IPS-18c (cell line): ENCODE measurements around the gene ZNF429.
"Not testable (repeated sequence)": the region's sequence is repeated elsewhere in the genome, so short reads cannot be mapped to it uniquely, and the experiment has no call there.

Experiments
- H3K4me3 ChIP-seq: 2 replicates; pipeline ENCODE4 v1.7.0; 2013; ENCODE audit warnings: low read depth, mild to moderate bottlenecking, low read length, moderate library complexity; ENCODE audit not compliant: insufficient read depth
- H3K9me3 ChIP-seq: one replicate; pipeline ENCODE4 v1.6.1; 2013; ENCODE audit warnings: mild to moderate bottlenecking, low read length, moderate library complexity; ENCODE audit not compliant: control insufficient read depth, insufficient read depth

ZNF429 gene

DNA sequence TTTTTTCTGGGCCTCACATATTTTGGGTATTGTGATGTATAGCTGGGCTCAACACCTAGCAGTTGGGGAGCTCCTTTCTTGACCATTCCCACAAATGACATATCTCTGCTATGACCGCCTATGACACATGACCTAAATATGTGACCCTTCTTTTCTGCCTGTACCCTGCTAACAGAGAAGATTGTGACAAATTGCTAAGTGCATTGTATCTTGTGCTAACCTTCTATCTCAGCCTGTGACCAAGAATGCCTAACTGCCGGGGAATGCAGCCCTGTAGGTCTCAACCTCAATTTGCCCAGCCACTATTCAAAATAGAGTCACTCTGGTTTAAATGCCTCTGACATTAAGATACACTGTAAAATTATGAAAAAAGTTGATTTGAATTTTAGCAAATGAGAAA, 6.8 kb upstream of the ZNF429 start:
- H3K9me3 ChIP-seq = no peaks in the 10 kb centered on the region
- no peak overlapping the region for H3K4me3 ChIP-seq

- no peak overlapping the region for H3K4me3 ChIP-seq
- peaks cover 6% of the 10 kb centered on the region for H3K9me3 ChIP-seq
These were observed 2.8 kb downstream of the ZNF429 start for GRCh38 chr19:21508198-21508597.

DNA sequence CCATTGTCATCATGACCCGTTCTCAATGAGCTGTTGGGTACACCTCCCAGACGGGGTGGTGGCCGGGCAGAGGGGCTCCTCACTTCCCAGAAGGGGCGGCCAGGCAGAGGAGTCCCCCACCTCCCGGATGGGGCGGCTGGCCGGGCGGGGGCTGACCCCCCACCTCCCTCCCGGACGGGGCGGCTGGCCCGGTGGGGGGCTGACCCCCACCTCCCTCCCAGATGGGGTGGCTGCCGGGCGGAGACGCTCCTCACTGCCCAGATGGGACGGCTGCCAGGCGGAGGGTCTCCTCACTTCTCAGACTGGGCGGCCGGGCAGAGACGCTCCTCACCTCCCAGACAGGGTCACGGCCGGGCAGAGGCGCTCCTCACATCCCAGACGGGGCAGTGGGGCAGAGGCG, 5.7 kb downstream of the ZNF429 start:
- not testable (repeated sequence) for H3K9me3 ChIP-seq, H3K4me3 ChIP-seq

GRCh38 chr19:21512609-21513008, 7.2 kb downstream of the ZNF429 start:
- not testable (repeated sequence) for H3K4me3 ChIP-seq, H3K9me3 ChIP-seq

DNA sequence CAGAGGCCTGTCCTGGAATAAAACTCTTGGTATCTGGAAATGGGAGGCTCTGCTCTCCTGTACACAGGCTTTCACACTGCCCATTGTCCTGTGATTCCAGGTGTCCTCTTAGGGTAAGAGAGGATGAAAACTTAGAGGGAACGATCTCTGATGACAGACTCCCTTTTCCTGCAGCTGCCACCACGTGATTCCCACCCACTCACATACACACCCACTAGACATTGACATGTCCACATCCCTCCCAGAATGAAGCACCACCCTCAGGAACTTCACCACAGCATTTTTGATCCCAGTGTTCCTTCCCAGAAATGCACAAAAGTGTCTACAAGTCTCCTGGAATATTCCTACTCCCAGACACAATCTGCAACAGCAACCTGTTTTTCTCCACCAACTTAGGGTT, 8.2 kb downstream of the ZNF429 start:
- no peak overlapping the region for H3K4me3 ChIP-seq

DNA sequence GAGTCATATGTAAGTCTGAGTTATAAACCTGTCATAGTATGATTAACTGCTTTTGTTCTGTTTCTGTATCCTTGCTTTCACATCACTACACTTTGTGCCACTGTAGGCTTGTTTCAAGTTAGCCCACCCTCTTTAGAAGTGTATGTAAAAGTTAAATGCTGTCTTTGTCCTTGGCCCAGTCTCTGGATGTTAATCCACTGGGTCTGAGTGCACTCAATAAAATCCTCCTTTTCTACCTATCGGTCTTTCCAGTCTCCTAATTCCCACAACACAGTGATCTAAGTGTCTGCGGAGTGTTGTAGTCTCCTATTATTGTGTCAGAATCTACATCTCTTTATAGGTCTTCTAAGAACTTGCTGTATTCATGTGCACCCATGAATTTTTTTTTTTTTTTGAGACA, 14.1 kb downstream of the ZNF429 start:
- H3K9me3 ChIP-seq = peaks cover 15% of the 10 kb centered on the region
- H3K4me3 ChIP-seq = no peak overlapping the region

More for the DNA sequence above, 8.2 kb downstream of the ZNF429 start:
- H3K9me3 ChIP-seq = peaks cover 9% of the 10 kb centered on the region

- H3K9me3 ChIP-seq = peaks cover 14% of the 10 kb centered on the region
- H3K4me3 ChIP-seq = no peak overlapping the region
These were observed 27.5 kb downstream of the ZNF429 start for GRCh38 chr19:21532904-21533303.

DNA sequence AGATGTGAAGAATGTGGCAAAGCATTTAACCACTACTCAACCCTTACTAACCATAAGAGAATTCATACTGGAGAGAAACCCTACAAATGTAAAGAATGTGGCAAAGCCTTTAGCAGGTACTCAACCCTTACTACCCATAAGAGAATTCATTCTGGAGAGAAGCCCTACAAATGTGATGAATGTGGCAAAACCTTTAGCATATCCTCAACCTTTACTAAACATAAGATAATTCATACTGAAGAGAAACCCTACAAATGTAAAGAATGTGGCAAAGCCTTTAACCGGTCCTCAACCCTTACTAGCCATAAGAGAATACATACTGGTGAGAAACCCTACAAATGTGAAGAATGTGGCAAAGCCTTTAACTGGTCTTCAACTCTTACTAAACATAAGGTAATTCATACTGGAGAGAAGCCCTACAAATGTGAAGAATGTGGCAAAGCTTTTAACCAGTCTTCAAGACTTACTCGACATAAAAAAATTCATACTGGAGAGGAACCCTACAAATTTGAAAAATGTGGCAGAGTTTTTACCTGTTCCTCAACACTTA, 31.4 kb downstream of the ZNF429 start:
- H3K9me3 ChIP-seq = peaks cover 14% of the 10 kb centered on the region
- H3K4me3 ChIP-seq = not testable (repeated sequence)

DNA sequence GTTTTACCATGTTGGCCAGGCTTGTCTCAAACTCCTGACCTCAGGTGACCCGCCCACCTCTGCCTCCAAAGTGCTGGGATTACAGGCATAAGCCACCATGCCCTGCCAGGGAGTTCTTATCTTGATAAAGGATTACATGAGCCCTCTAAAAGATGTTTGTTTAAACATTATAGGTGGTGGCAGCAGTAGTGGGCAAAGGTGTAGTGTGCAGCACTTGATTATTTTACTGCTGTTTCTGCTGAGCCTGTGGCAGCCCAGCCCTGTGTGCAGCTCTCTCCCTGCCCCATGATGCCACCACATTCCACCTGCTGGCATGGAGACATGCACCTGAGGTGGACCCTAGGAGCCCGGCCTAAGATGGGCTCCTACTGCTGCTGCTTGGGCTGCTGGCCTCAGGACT, 54.0 kb downstream of the ZNF429 start:
- Histone ChIP-seq H3K9me3 (no peaks in the 10 kb centered on the region), H3K4me3 (no peak overlapping the region)

DNA sequence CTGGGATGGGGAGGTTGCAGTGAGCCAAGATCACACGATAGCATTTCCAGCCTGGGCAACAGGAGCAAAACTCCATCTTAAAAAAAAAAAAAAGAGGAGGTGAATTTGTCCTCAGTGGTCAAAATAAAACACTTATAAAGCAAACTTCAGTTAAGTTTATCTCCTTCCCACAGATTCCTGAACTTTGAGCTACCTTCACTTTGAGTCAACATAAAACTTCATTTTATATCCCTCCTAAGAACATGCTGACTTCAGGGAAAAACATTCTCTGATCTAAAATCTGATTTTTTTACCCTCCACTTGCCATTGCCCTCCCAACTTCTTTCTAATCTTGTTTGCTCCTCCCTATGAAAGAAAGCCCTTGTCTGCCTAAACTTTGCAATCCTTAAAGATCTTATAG, 59.0 kb downstream of the ZNF429 start:
- H3K9me3 ChIP-seq = peaks cover 2% of the 10 kb centered on the region
- no peak overlapping the region for H3K4me3 ChIP-seq

DNA sequence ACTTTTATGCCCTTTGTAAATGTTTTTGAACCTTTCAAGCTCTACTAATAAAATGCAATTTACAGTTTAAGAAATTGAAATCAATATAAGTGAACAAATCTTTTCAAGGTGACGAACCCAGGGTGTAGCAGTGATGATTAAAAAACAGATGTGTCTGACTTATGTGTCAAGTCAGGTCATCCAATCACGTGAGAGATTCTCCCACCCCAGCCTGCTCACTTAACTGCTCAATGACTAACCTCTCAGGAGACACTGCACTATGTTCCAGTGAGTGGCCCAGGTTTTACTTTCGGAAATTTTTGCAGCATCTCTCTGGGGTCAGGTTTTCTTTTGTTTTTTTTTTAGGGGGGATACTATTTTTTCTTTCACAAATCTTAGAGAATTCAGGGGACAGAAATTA, 60.7 kb downstream of the ZNF429 start:
- H3K9me3 ChIP-seq = peaks cover 2% of the 10 kb centered on the region

DNA sequence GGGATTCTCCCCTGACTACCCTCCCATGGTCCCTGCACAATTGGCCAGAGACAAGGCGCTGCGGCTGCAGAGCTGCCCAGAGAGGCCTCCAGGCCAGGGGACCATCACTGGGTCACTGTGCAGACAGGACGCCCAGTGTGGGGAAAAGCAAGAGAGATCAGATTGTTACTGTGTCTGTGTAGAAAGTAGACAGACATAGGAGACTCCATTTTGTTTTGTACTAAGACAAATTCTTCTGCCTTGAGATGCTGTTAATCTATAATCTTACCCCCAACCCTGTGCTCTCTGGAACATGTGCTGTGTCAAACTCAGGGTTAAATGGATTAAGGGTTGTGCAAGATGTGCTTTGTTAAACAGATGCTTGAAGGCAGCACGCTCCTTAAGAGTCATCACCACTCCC, 62.4 kb downstream of the ZNF429 start:
- not testable (repeated sequence) for H3K9me3 ChIP-seq, H3K4me3 ChIP-seq

More for the DNA sequence above, 60.7 kb downstream of the ZNF429 start:
- H3K4me3 ChIP-seq = no peak overlapping the region

DNA sequence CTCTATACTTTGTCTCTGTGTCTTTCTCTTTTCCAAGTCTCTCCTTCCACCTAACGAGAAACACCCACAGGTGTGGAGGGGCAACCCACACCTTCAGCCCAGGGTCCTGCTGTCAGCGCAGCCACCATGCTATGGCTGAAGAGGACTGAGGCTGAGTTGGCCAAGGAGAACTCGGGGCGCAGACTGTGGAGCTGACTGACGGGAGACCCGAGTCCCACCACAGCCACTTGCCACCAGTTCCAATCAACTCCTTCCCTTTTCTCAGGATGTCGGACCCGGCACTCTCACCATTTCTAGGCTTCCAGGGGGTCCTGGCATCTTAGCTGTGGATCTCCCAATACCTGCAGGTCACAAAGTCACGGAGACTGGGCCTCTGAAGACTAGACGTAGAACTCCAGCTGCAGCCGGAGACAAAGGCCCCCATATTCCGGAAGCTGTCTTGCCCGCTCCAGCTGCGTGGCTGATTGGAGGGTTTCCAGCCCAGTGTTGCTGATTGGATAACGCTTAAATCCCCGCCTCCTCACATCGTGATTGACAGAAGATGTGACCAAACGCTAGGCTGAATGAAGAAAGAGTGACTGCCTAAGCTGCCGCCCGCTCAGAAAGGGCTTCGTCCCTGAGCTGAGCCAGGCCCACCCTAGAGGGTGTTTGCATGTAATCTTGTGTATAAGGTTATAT, 63.6 kb downstream of the ZNF429 start:
- H3K4me3 ChIP-seq = no peak overlapping the region
- peaks cover 2% of the 10 kb centered on the region for H3K9me3 ChIP-seq

- Histone ChIP-seq H3K4me3 (no peak overlapping the region), H3K9me3 (peaks cover 2% of the 10 kb centered on the region)
These were observed 64.1 kb downstream of the ZNF429 start for GRCh38 chr19:21569494-21569865.

- Histone ChIP-seq H3K4me3 (no peak overlapping the region), H3K9me3 (no peaks in the 10 kb centered on the region)
These were observed 65.9 kb downstream of the ZNF429 start for GRCh38 chr19:21571316-21571715.

- peaks cover 2% of the 10 kb centered on the region for H3K9me3 ChIP-seq
- H3K4me3 ChIP-seq = no peak overlapping the region
These were observed 69.2 kb downstream of the ZNF429 start for GRCh38 chr19:21574607-21575006.

- no peak overlapping the region for H3K4me3 ChIP-seq
- H3K9me3 ChIP-seq = peaks cover 4% of the 10 kb centered on the region
These were observed 71.1 kb downstream of the ZNF429 start for GRCh38 chr19:21576481-21576880.

GRCh38 chr19:21580101-21580500, 74.7 kb downstream of the ZNF429 start:
- no peak overlapping the region for H3K4me3 ChIP-seq
- H3K9me3 ChIP-seq = peaks cover 4% of the 10 kb centered on the region

- H3K4me3 ChIP-seq = no peak overlapping the region
- H3K9me3 ChIP-seq = peaks cover 4% of the 10 kb centered on the region
These were observed 75.4 kb downstream of the ZNF429 start for GRCh38 chr19:21580818-21581217.
